SK-N-SH (cell line): Measurements from ENCODE around the gene OR2A5. TPM values are rescaled to one million over a fixed set of nuclear protein-coding genes. Genes with fewer than 3 reads are reported as not detected.

ENCODE experiments used
- CTCF ChIA-PET: fragments of 300-600, 350-600 bp; formaldehyde crosslinking; extraction: SDS; loops from one replicate; lab custom pipeline; 2021; lab: Yijun Ruan, JAX
- POLR2A ChIA-PET: fragments of 350-600 bp; sonication (Branson Sonifier 250); formaldehyde crosslinking; extraction: SDS; loops from one replicate; lab custom pipeline; 2020; ENCODE audit warnings: antibody characterized with exemption, inconsistent platforms; lab: Yijun Ruan, JAX
- DNase-seq: peaks from one replicate; pipeline ENCODE4 v3.0.0; 2012
- H2AFZ ChIP-seq: fragments of 200-600 bp; sonication (generic); 2 replicates; pipeline ENCODE4 v1.8.1; 2016; ENCODE audit warnings: antibody characterized with exemption, mild to moderate bottlenecking, low read depth
- H3F3A ChIP-seq: fragments of 200-600 bp; sonication (generic); replicated peaks from 2 replicates; pipeline ENCODE3; 2016; ENCODE audit warnings: antibody characterized with exemption, mild to moderate bottlenecking; ENCODE audit not compliant: insufficient read depth
- H3K27ac ChIP-seq, 2 experiments: fragments of 200-500 bp in 1 of 2; fragments of 200-600 bp in 1 of 2; sonication (Bioruptor generic) in 1 of 2; sonication (generic), shearing (Covaris generic) in 1 of 2; 2 replicates each; pipeline versions ENCODE4 v1.5.1 to v1.6.1; 2014 to 2016; ENCODE audit warnings: low read depth in 2 of 2, inconsistent platforms in 1 of 2, low read length in 1 of 2, mild to moderate bottlenecking in 1 of 2, mixed read lengths in 1 of 2
- H3K27me3 ChIP-seq: fragments of 200-600 bp; sonication (generic), shearing (Covaris generic); 2 replicates; pipeline ENCODE4 v1.6.1; 2016; ENCODE audit warnings: mixed run types; ENCODE audit not compliant: insufficient read depth
- H3K36me3 ChIP-seq, 2 experiments: fragments of 200-500 bp in 1 of 2; fragments of 200-600 bp in 1 of 2; sonication (Bioruptor generic) in 1 of 2; sonication (generic) in 1 of 2; replicated peaks in 1 of 2; 2 replicates each; pipeline versions ENCODE3 to v1.5.1; 2014 to 2016; ENCODE audit warnings: low read length in 1 of 2, mild to moderate bottlenecking in 1 of 2; ENCODE audit not compliant: insufficient read depth in 2 of 2, control insufficient read depth in 1 of 2
- H3K4me1 ChIP-seq, 2 experiments: fragments of 200-500 bp in 1 of 2; fragments of 200-600 bp in 1 of 2; sonication (Bioruptor generic) in 1 of 2; sonication (generic), shearing (Covaris generic) in 1 of 2; 2 replicates each; pipeline versions ENCODE4 v1.5.1 to v1.6.1; 2014 to 2016; ENCODE audit warnings: low read depth in 1 of 2, low read length in 1 of 2, mixed run types in 1 of 2; ENCODE audit not compliant: insufficient read depth in 2 of 2, control insufficient read depth in 1 of 2
- H3K4me2 ChIP-seq: fragments of 200-600 bp; sonication (generic), shearing (Covaris generic); 2 replicates; pipeline ENCODE4 v1.6.1; 2017; ENCODE audit warnings: mixed run types
- H3K4me3 ChIP-seq, 2 experiments: fragments of 200-500 bp in 1 of 2; fragments of 200-600 bp in 1 of 2; sonication (Bioruptor generic) in 1 of 2; sonication (generic), shearing (Covaris generic) in 1 of 2; 2 replicates each; pipeline versions ENCODE4 v1.5.1 to v1.8.1; 2014 to 2016; ENCODE audit warnings: low read depth in 2 of 2, inconsistent platforms in 1 of 2, low read length in 1 of 2, mild to moderate bottlenecking in 1 of 2, mixed read lengths in 1 of 2, moderate library complexity in 1 of 2
- H3K79me2 ChIP-seq: fragments of 200-600 bp; sonication (generic); 2 replicates; pipeline ENCODE4 v1.8.1; 2017; ENCODE audit warnings: mild to moderate bottlenecking; ENCODE audit not compliant: insufficient read depth
- H3K9ac ChIP-seq: fragments of 200-600 bp; sonication (generic); 2 replicates; pipeline ENCODE4 v1.6.1; 2017; ENCODE audit warnings: mixed run types
- H3K9me2 ChIP-seq: fragments of 200-600 bp; sonication (generic); 2 replicates; pipeline ENCODE4 v1.6.1; 2017; ENCODE audit warnings: mixed run types
- H3K9me3 ChIP-seq: fragments of 200-600 bp; sonication (generic); 2 replicates; pipeline ENCODE4 v1.6.1; 2017; ENCODE audit warnings: mixed run types, mild to moderate bottlenecking, moderate library complexity
- H4K20me1 ChIP-seq: fragments of 200-600 bp; sonication (generic); 2 replicates; pipeline ENCODE4 v1.6.1; 2017; ENCODE audit warnings: mild to moderate bottlenecking, mixed run types; ENCODE audit not compliant: insufficient read depth
- EP300 ChIP-seq, 2 experiments: IDR thresholded peaks; 2 replicates each; pipeline versions ENCODE4 v1.4.0 to v1.6.1; 2012; ENCODE audit warnings: borderline replicate concordance in 1 of 2, low read depth in 1 of 2, low read length in 1 of 2
- EZH2phosphoT487 ChIP-seq: fragments of 200-600 bp; sonication (generic); IDR thresholded peaks from 2 replicates; pipeline ENCODE4 v1.6.1; 2017; ENCODE audit warnings: low read depth, mixed run types, mild to moderate bottlenecking, antibody characterized with exemption, moderate library complexity, borderline replicate concordance
- GATA2 ChIP-seq: sonication (generic); formaldehyde crosslinking; IDR thresholded peaks from 2 replicates; pipeline ENCODE4 v1.5.0; 2020; ENCODE audit warnings: mild to moderate bottlenecking, missing genetic modification reagents
- JUND ChIP-seq: IDR thresholded peaks from 2 replicates; pipeline ENCODE4 v1.4.0; 2012
- MEF2A ChIP-seq: IDR thresholded peaks from 2 replicates; pipeline ENCODE4 v1.4.0; 2012; ENCODE audit warnings: low read depth, borderline replicate concordance
- NRF1 ChIP-seq: IDR thresholded peaks from 2 replicates; pipeline ENCODE4 v1.6.1; 2012; ENCODE audit warnings: low read depth, mild to moderate bottlenecking, low read length
- POLR2AphosphoS5 ChIP-seq: IDR thresholded peaks from 2 replicates; pipeline ENCODE4 v1.6.1; 2012; ENCODE audit warnings: low read depth, low read length
- RAD21 ChIP-seq: IDR thresholded peaks from 2 replicates; pipeline ENCODE4 v1.6.1; 2012; ENCODE audit warnings: mild to moderate bottlenecking, low read length
- RCOR1 ChIP-seq: fragments of 150-350 bp; IDR thresholded peaks from 2 replicates; pipeline ENCODE4 v1.6.1; 2017; ENCODE audit warnings: antibody characterized with exemption, low read length
- REST ChIP-seq: IDR thresholded peaks from 2 replicates; pipeline ENCODE4 v1.6.1; 2012; ENCODE audit warnings: mild to moderate bottlenecking, low read depth, low read length, moderate library complexity
- RFX5 ChIP-seq: IDR thresholded peaks from 2 replicates; pipeline ENCODE4 v1.6.1; 2012; ENCODE audit warnings: mild to moderate bottlenecking, improper control_type of control experiment, low read length
- TCF12 ChIP-seq: IDR thresholded peaks from 2 replicates; pipeline ENCODE4 v1.4.0; 2012
- ZBTB33 ChIP-seq: IDR thresholded peaks from 2 replicates; pipeline ENCODE4 v1.4.0; 2012; ENCODE audit warnings: low read depth, borderline replicate concordance
- WGBS: methylation state at CpG from one replicate; pipeline ENCODE4 v1.1.6; 2017; ENCODE audit warnings: low lambda C conversion rate; 5-methylcytosine and 5-hydroxymethylcytosine counted together
- polyA plus RNA-seq, 3 experiments: library from polyadenylated mRNA; depleted of rRNA; stranded (reverse); fragments of >200 nt; gene quantifications; 2 replicates each; pipeline ENCODE4 v1.2.3, GENCODE V29; 2012

Gene OR2A5
- polyA plus RNA-seq, 1 of the 3 experiments (the other 2 are of a cell fraction): not detected

- no peak for TF ChIP-seq RCOR1
- TF ChIP-seq EZH2phosphoT487: no peak
- no peak for TF ChIP-seq ZBTB33
- TF ChIP-seq POLR2AphosphoS5: no peak
- TF ChIP-seq, all 33 proteins: peak for 0
These were observed 24.5 kb upstream of the OR2A5 start (continued) for GRCh38 chr7:144024213-144024612.

- 42% methylated on average over 4 of the region's 4 CpGs for WGBS
- Histone ChIP-seq H2AFZ (no peak overlapping the region), H3K27ac (no peak overlapping the region), H3K9me2 (no peaks in the 10 kb centered on the region), H3K79me2 (no peaks in the 10 kb centered on the region), H3K27me3 (peaks cover 9% of the 10 kb centered on the region; the same call in 1 of the 2 replicates), H3K9me3 (no peaks in the 10 kb centered on the region), H3K4me2 (no peak overlapping the region), H3K4me1 (no peaks in the 10 kb centered on the region; a peak in 1 of 4 replicates), H4K20me1 (no peaks in the 10 kb centered on the region)
- no peak for DNase-seq
- no peak for TF ChIP-seq REST
- no peak for TF ChIP-seq GATA2 (CRISPR knock-in tag)
- no peak for TF ChIP-seq EP300 (IDR thresholded peaks at IDR 0.05; ENCODE audit: borderline replicate concordance in 1 of 2, low read depth in 1 of 2, low read length in 1 of 2)
- TF ChIP-seq JUND: no peak
- no peak for TF ChIP-seq RFX5
- no peak for TF ChIP-seq TCF12
- TF ChIP-seq NRF1: no peak
- TF ChIP-seq RAD21: no peak
- TF ChIP-seq MEF2A: no peak
- TF ChIP-seq, all 33 proteins: peak for 0
- Histone ChIP-seq H3K36me3 (no peaks in the 10 kb centered on the region), H3K9ac (no peak overlapping the region), H3F3A (no peaks in the 10 kb centered on the region), H3K4me3 (no peak overlapping the region)
- POLR2A ChIA-PET: no interaction called here
- CTCF ChIA-PET: interaction anchor here (0.5 to 1.6 kb wide), 4 partner anchors 10 to 92 kb away, joined by 3 to 7 read pairs (median 3); partner anchors contain the start of gene OR2F2
These were observed 22.4 kb upstream of the OR2A5 start for GRCh38 chr7:144026203-144026883.
